ENCODE measurements around the gene ETV3L. TPM values are rescaled to one million over a fixed set of nuclear protein-coding genes. Genes with fewer than 3 reads are reported as not detected.

Gene ETV3L
- total and polyA plus RNA-seq, 2 donors (not counting 1 experiment from before 2014, with no cell fraction given), result not detected

DNA sequence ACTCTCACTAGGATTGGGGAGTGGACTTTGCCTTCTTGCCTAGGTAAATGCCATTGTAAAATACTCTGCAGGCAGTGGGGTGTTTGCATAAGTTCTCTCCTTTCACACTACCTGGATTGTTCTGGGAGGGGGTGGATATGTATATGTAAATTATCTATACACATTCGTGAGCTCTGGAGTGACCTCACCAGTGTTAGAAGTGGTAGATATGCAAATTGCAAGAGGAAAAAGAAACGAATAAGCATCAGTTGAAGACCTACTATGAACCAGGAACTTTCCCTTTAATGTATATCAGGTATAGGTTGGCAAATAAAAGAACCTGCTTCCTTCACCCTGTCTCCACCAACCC is 52.6 kb downstream of the ETV3L start:
- no peak overlapping the region for H3K27ac ChIP-seq (ENCODE audit: insufficient read depth, low read length)
- H3K4me1 ChIP-seq (ENCODE audit: control insufficient read depth, extremely low read depth, insufficient read depth, low read length), result peaks cover 4% of the 10 kb centered on the region
- no peaks in the 10 kb centered on the region for H3K9me3 ChIP-seq (ENCODE audit: control insufficient read depth, insufficient read depth, low read depth, low read length)
- DNase-seq (ENCODE audit: low read depth in 2 of 2), result no peak
- no peaks in the 10 kb centered on the region for H3K36me3 ChIP-seq (ENCODE audit: control insufficient read depth, insufficient read depth, low read length)
- H4K20me1 ChIP-seq (ENCODE audit: control insufficient read depth, extremely low read depth, insufficient read depth, low read length), result no peaks in the 10 kb centered on the region
- TF ChIP-seq EZH2 (IDR thresholded peaks at IDR 0.05; ENCODE audit: low read length, missing control alignments), result no peak
- TF ChIP-seq, protein P1, sequence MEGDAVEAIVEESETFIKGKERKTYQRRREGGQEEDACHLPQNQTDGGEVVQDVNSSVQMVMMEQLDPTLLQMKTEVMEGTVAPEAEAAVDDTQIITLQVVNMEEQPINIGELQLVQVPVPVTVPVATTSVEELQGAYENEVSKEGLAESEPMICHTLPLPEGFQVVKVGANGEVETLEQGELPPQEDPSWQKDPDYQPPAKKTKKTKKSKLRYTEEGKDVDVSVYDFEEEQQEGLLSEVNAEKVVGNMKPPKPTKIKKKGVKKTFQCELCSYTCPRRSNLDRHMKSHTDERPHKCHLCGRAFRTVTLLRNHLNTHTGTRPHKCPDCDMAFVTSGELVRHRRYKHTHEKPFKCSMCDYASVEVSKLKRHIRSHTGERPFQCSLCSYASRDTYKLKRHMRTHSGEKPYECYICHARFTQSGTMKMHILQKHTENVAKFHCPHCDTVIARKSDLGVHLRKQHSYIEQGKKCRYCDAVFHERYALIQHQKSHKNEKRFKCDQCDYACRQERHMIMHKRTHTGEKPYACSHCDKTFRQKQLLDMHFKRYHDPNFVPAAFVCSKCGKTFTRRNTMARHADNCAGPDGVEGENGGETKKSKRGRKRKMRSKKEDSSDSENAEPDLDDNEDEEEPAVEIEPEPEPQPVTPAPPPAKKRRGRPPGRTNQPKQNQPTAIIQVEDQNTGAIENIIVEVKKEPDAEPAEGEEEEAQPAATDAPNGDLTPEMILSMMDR (conservative IDR thresholded peaks at IDR 0.05 in 1 of 2, IDR thresholded peaks at IDR 0.05 in 1 of 2; ENCODE audit: low read depth in 1 of 2, low read length in 2 of 2), result no peak
- peaks cover 23% of the 10 kb centered on the region for H3K79me2 ChIP-seq (ENCODE audit: control insufficient read depth, insufficient read depth, low read length)
- no peak overlapping the region for H3K4me2 ChIP-seq (ENCODE audit: extremely low read depth, insufficient read depth, low read length)
- no peak overlapping the region for H3K4me3 ChIP-seq (replicated peaks in 1 of 4; ENCODE audit: control extremely low read depth in 1 of 4, insufficient read depth in 1 of 4, low read depth in 3 of 4, low read length in 4 of 4)
- H3K27me3 ChIP-seq (ENCODE audit: control insufficient read depth, insufficient read depth, low read length), result peaks cover 5% of the 10 kb centered on the region
- H2AFZ ChIP-seq (ENCODE audit: low read length), result no peak overlapping the region
- no peak overlapping the region for H3K9ac ChIP-seq (ENCODE audit: insufficient read depth, low read length)

DNA sequence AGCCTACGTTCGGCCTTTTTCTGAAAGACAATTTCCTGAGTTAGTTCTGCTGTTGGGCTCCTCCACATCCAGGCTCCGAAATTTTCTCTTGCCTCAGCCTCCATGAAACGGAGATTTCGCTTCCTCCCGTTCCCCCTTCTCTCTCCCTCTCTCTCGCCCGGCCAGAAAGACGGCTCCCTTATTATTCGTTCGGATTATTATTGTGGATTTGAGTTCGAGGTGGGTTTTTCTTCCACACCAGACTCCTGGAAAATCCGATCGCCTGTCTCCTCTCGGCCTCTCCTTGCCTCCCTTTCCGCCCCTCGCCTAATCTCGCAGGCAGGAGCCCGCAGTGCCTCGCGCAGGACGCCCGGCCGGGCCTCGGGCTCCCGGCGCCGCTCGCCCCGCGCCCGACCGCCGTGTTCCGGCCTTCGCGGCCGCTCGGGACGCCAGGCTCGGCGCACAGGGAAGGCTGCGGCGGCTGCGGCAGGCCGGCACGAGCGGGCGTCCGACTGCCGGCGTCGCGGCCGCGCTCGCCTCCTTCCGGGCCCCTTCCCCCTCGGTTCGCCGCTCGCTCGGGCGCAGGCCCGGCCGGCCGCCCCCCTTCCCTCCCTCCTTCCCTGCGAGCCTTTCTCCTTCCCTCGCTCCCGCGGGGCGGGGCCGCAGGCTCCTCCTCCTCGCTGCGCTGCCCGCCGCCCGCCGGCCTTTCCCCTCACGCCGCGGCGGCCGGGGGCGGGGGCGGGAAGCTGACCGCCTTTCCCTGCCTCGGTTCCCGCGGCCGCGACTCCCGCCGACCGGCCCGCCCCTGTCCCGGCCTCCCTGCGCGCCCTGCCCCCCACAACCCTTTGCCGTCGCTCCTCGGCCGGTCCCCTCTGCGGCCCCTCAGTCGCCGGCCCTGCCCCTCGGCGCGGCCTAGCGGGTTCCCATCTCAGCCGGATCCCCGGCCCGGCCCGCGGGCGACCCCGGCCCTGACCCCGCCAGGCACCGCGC is 54.1 kb downstream of the ETV3L start, which contains the start of gene ARHGEF11:
ARHGEF11 (minus strand) TSS at position 493 of the 969 bp plus-strand sequence. CDS start 1,412 bp downstream, outside the sequence.
- peak within 1 kb of the TSS; percentile 85 for H3K9ac ChIP-seq (ENCODE audit: insufficient read depth, low read length)
- peak; percentile 87 to 88 for DNase-seq (ENCODE audit: low read depth in 2 of 2)
- peak within 1 kb of the TSS; percentile 72 for H2AFZ ChIP-seq (ENCODE audit: low read length)
- H3K9me3 ChIP-seq (ENCODE audit: control insufficient read depth, insufficient read depth, low read depth, low read length), result no peaks in the 10 kb centered on the region
- no peaks in the 10 kb centered on the region for H4K20me1 ChIP-seq (ENCODE audit: control insufficient read depth, extremely low read depth, insufficient read depth, low read length)
- H3K4me1 ChIP-seq (ENCODE audit: control insufficient read depth, extremely low read depth, insufficient read depth, low read length), result peaks cover 4% of the 10 kb centered on the region
- H3K27me3 ChIP-seq (ENCODE audit: control insufficient read depth, insufficient read depth, low read length), result no peaks in the 10 kb centered on the region
- peaks cover 27% of the 10 kb centered on the region for H3K79me2 ChIP-seq (ENCODE audit: control insufficient read depth, insufficient read depth, low read length)
- no peaks in the 10 kb centered on the region for H3K36me3 ChIP-seq (ENCODE audit: control insufficient read depth, insufficient read depth, low read length)
- peak within 1 kb of the TSS; percentile 69 for H3K4me2 ChIP-seq (ENCODE audit: extremely low read depth, insufficient read depth, low read length)
- H3K27ac ChIP-seq (ENCODE audit: insufficient read depth, low read length), result peak within 1 kb of the TSS; percentile 78
- TF ChIP-seq EZH2 (IDR thresholded peaks at IDR 0.05; ENCODE audit: low read length, missing control alignments), result no peak
- H3K4me3 ChIP-seq (replicated peaks in 1 of 4; ENCODE audit: control extremely low read depth in 1 of 4, insufficient read depth in 1 of 4, low read depth in 3 of 4, low read length in 4 of 4), result peak within 1 kb of the TSS; percentile 51 to 95 (median 75)

DNA sequence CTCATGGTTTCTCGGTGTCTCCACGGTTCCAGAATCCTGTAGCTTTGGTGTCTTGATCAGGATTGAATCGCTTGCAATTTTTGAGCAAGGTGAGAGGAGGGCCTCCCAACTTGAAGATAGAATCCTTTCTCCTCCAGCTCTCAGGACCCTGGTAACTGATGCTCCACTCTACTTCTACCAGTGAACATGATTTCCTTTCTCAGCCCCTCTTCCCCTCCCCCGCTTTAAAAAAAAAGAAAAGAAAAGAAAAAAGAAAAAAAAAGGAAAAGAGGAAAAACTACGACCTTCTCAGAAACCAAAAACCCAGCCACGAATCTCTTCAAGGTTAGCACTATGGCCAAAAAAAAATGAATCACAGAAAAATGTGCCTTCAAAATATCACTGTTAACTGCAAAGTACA is 55.3 kb downstream of the ETV3L start:
- Histone ChIP-seq H3K27ac (ENCODE audit: insufficient read depth, low read length) (no peak overlapping the region), H3K4me3 (replicated peaks in 1 of 4; ENCODE audit: control extremely low read depth in 1 of 4, insufficient read depth in 1 of 4, low read depth in 3 of 4, low read length in 4 of 4) (peak overlapping the region; percentile 51 to 95 (median 75)), H4K20me1 (ENCODE audit: control insufficient read depth, extremely low read depth, insufficient read depth, low read length) (no peaks in the 10 kb centered on the region), H3K4me2 (ENCODE audit: extremely low read depth, insufficient read depth, low read length) (peak overlapping the region; percentile 67), H3K79me2 (ENCODE audit: control insufficient read depth, insufficient read depth, low read length) (peaks cover 34% of the 10 kb centered on the region), H3K9me3 (ENCODE audit: control insufficient read depth, insufficient read depth, low read depth, low read length) (no peaks in the 10 kb centered on the region), H3K36me3 (ENCODE audit: control insufficient read depth, insufficient read depth, low read length) (no peaks in the 10 kb centered on the region), H3K4me1 (ENCODE audit: control insufficient read depth, extremely low read depth, insufficient read depth, low read length) (peaks cover 4% of the 10 kb centered on the region), H3K9ac (ENCODE audit: insufficient read depth, low read length) (no peak overlapping the region), H2AFZ (ENCODE audit: low read length) (no peak overlapping the region), H3K27me3 (ENCODE audit: control insufficient read depth, insufficient read depth, low read length) (no peaks in the 10 kb centered on the region)
- TF ChIP-seq, protein P1 (conservative IDR thresholded peaks at IDR 0.05 in 1 of 2, IDR thresholded peaks at IDR 0.05 in 1 of 2; ENCODE audit: low read depth in 1 of 2, low read length in 2 of 2), result no peak
- TF ChIP-seq EZH2 (IDR thresholded peaks at IDR 0.05; ENCODE audit: low read length, missing control alignments), result no peak
- no peak for DNase-seq (ENCODE audit: low read depth in 2 of 2)
